Measurements from ENCODE around the gene TECPR1.

TECPR1 gene

GRCh38 chr7:98249106-98249505 lies 2.9 kb downstream of the TECPR1 start:
- no peak for DNase-seq (ENCODE audit: low read depth)

GRCh38 chr7:98248156-98248555 lies 3.9 kb downstream of the TECPR1 start:
- DNase-seq (ENCODE audit: low read depth), result no peak

- no peak for DNase-seq (ENCODE audit: low read depth)
These were observed 7.2 kb downstream of the TECPR1 start for GRCh38 chr7:98244871-98245270.

- DNase-seq (ENCODE audit: low read depth), result no peak
These were observed 9.1 kb downstream of the TECPR1 start for GRCh38 chr7:98242934-98243333.

GRCh38 chr7:98242342-98242741 lies 9.7 kb downstream of the TECPR1 start:
- no peak for DNase-seq (ENCODE audit: low read depth)

- DNase-seq (ENCODE audit: low read depth), result no peak
These were observed 10.3 kb downstream of the TECPR1 start for GRCh38 chr7:98241674-98242241.

GRCh38 chr7:98240961-98241673 lies 10.9 kb downstream of the TECPR1 start:
- no peak for DNase-seq (ENCODE audit: low read depth)

GRCh38 chr7:98238976-98239375 lies 13.1 kb downstream of the TECPR1 start:
- no peak for DNase-seq (ENCODE audit: low read depth)

- no peak for DNase-seq (ENCODE audit: low read depth)
These were observed 14.0 kb downstream of the TECPR1 start for GRCh38 chr7:98238076-98238475.

GRCh38 chr7:98236355-98237185 lies 15.5 kb downstream of the TECPR1 start:
- DNase-seq (ENCODE audit: low read depth), result no peak

- DNase-seq (ENCODE audit: low read depth), result no peak
These were observed 16.1 kb downstream of the TECPR1 start for GRCh38 chr7:98235901-98236300.

- DNase-seq (ENCODE audit: low read depth), result no peak
These were observed 17.4 kb downstream of the TECPR1 start for GRCh38 chr7:98234429-98235147.

GRCh38 chr7:98233219-98234070 lies 18.6 kb downstream of the TECPR1 start:
- DNase-seq (ENCODE audit: low read depth), result no peak

GRCh38 chr7:98232799-98233198 lies 19.2 kb downstream of the TECPR1 start:
- no peak for DNase-seq (ENCODE audit: low read depth)

GRCh38 chr7:98232263-98232585 lies 19.8 kb downstream of the TECPR1 start:
- DNase-seq (ENCODE audit: low read depth), result no peak

- DNase-seq (ENCODE audit: low read depth), result no peak
These were observed 20.4 kb downstream of the TECPR1 start for GRCh38 chr7:98231493-98232262.

- DNase-seq (ENCODE audit: low read depth), result no peak
These were observed 21.1 kb downstream of the TECPR1 start for GRCh38 chr7:98230746-98231471.

GRCh38 chr7:98229991-98230745 lies 21.9 kb downstream of the TECPR1 start:
- no peak for DNase-seq (ENCODE audit: low read depth)

- DNase-seq (ENCODE audit: low read depth), result no peak
These were observed 22.6 kb downstream of the TECPR1 start for GRCh38 chr7:98229441-98229840.

All from HS-5 (cell line).